K562 (cell line): ENCODE data around the gene NRSN2. TPM values are rescaled to one million over a fixed set of nuclear protein-coding genes. Genes with fewer than 3 reads are reported as not detected.

Experiments used
- ARNT ChIP-seq, 2 experiments: fragments of 450-650 bp; IDR thresholded peaks; 2 replicates each; pipeline ENCODE4 v1.6.1; 2016; ENCODE audit warnings: mild to moderate bottlenecking in 1 of 2
- L3MBTL2 ChIP-seq: fragments of 450-650 bp; IDR thresholded peaks from 2 replicates; pipeline ENCODE4 v1.6.1; 2016; ENCODE audit warnings: mild to moderate bottlenecking, moderate library complexity
- NFIC ChIP-seq: fragments of 450-650 bp; IDR thresholded peaks from 2 replicates; pipeline ENCODE4 v1.6.1; 2017; ENCODE audit warnings: mild to moderate bottlenecking, inconsistent platforms
- NR2C2 ChIP-seq, 2 experiments: fragments of 200-800 bp in 1 of 2; sonication (Bioruptor generic) in 1 of 2; sonication (generic) in 1 of 2; formaldehyde crosslinking in 1 of 2; IDR thresholded peaks; 2 replicates each; pipeline versions ENCODE4 v1.6.1 to v1.8.0; 2016 to 2022; ENCODE audit warnings: mild to moderate bottlenecking in 1 of 2, missing compliant biosample characterization in 1 of 2, missing genetic modification characterization in 1 of 2, missing genetic modification reagents in 1 of 2
- RFX5 ChIP-seq: IDR thresholded peaks from 2 replicates; pipeline ENCODE4 v1.6.1; 2011; ENCODE audit warnings: low read depth, mild to moderate bottlenecking, improper control_type of control experiment, low read length
- RHOXF2B ChIP-seq: fragments of 250-450 bp; sonication (Bioruptor Pico); conservative IDR thresholded peaks from 2 replicates; pipeline ENCODE4 v1.5.1; 2021
- RNF2 ChIP-seq: sonication (generic); IDR thresholded peaks from 2 replicates; pipeline ENCODE4 v1.6.1; 2016
- TRIM24 ChIP-seq, 2 experiments: fragments of 450-650 bp; IDR thresholded peaks; 2 replicates each; pipeline ENCODE4 v1.6.1; 2016
- ZFX ChIP-seq: sonication (generic); formaldehyde crosslinking; IDR thresholded peaks from 2 replicates; pipeline ENCODE4 v1.8.0; 2022; ENCODE audit warnings: mild to moderate bottlenecking, missing genetic modification reagents, moderate library complexity
- ZNF124 ChIP-seq: sonication (generic); formaldehyde crosslinking; IDR thresholded peaks from 2 replicates; pipeline ENCODE4 v1.8.1; 2022; ENCODE audit warnings: missing genetic modification reagents
- ZNF431 ChIP-seq: sonication (generic); formaldehyde crosslinking; IDR thresholded peaks from 2 replicates; pipeline ENCODE4 v1.8.0; 2022; ENCODE audit warnings: mild to moderate bottlenecking, missing genetic modification reagents
- ZNF76 ChIP-seq: fragments of 250-450 bp; sonication (Bioruptor Pico); IDR thresholded peaks from 2 replicates; pipeline ENCODE4 v1.4.0; 2020; ENCODE audit warnings: mild to moderate bottlenecking, moderate library complexity, borderline replicate concordance
- polyA plus RNA-seq, 8 experiments: library from polyadenylated mRNA; depleted of rRNA in 4 of 8; stranded (reverse) in 5 of 8; unstranded in 3 of 8; fragments of >200 nt; fragmentation: Nextera tagmentation in 2 of 8; fragmentation: Illumina TruSeq in 1 of 8; extraction: Ambion mirVana in 2 of 8; extraction: Trizol in 1 of 8; gene quantifications; 2 replicates each; pipeline versions ENCODE4 v1.2.1 to v1.2.3, GENCODE V29; 2011 to 2014; ENCODE audit warnings: inconsistent platforms in 1 of 8, missing spikeins in 1 of 8
- total RNA-seq, 7 experiments: library from RNA; depleted of rRNA in 6 of 7; stranded (reverse); fragments of >200 nt in 6 of 7; fragmentation: Illumina TruSeq in 2 of 7; extraction: Trizol in 2 of 7; gene quantifications; 2 replicates each; pipeline versions ENCODE4 v1.2.1 to v1.2.3, GENCODE V29; 2011 to 2021; ENCODE audit warnings: low replicate concordance in 1 of 7
- TF ChIP-seq, protein P1 (sequence below): fragments of 250-450 bp; sonication (Bioruptor Pico); IDR thresholded peaks from 2 replicates; pipeline ENCODE4 v1.5.0; 2021
- TF ChIP-seq, protein P2 (sequence below): sonication (generic); formaldehyde crosslinking; IDR thresholded peaks from 2 replicates; pipeline ENCODE4 v1.8.0; 2022; ENCODE audit warnings: mild to moderate bottlenecking, missing genetic modification reagents
- TF ChIP-seq, protein P3 (sequence below), 2 experiments: IDR thresholded peaks; 2 replicates each; pipeline ENCODE4 v1.6.1; 2011; ENCODE audit warnings: borderline replicate concordance in 1 of 2, control low read depth in 1 of 2, low read depth in 1 of 2, low read length in 1 of 2, mild to moderate bottlenecking in 1 of 2, mixed read lengths in 1 of 2, moderate library complexity in 1 of 2; ENCODE audit not compliant: insufficient read depth in 1 of 2, insufficient read length in 1 of 2, poor library complexity in 1 of 2, severe bottlenecking in 1 of 2; ENCODE audit errors: extremely low read depth in 1 of 2
- TF ChIP-seq, protein P4 (sequence below): fragments of 450-650 bp; IDR thresholded peaks from 2 replicates; pipeline ENCODE4 v1.6.1; 2017; ENCODE audit warnings: mild to moderate bottlenecking, moderate library complexity
- TF ChIP-seq, protein P5 (sequence below): fragments of 450-650 bp; IDR thresholded peaks from 2 replicates; pipeline ENCODE4 v1.6.1; 2017; ENCODE audit warnings: antibody characterized with exemption
- TF ChIP-seq, protein P6 (sequence below): fragments of 450-650 bp; IDR thresholded peaks from 2 replicates; pipeline ENCODE4 v1.6.1; 2016; ENCODE audit warnings: borderline replicate concordance

Gene NRSN2
- total and polyA plus RNA-seq, 9 of the 15 experiments (the other 6 are each of a cell fraction or from before 2014, with no cell fraction given), result 7.5 to 29.7 (median 11.1) TPM

DNA sequence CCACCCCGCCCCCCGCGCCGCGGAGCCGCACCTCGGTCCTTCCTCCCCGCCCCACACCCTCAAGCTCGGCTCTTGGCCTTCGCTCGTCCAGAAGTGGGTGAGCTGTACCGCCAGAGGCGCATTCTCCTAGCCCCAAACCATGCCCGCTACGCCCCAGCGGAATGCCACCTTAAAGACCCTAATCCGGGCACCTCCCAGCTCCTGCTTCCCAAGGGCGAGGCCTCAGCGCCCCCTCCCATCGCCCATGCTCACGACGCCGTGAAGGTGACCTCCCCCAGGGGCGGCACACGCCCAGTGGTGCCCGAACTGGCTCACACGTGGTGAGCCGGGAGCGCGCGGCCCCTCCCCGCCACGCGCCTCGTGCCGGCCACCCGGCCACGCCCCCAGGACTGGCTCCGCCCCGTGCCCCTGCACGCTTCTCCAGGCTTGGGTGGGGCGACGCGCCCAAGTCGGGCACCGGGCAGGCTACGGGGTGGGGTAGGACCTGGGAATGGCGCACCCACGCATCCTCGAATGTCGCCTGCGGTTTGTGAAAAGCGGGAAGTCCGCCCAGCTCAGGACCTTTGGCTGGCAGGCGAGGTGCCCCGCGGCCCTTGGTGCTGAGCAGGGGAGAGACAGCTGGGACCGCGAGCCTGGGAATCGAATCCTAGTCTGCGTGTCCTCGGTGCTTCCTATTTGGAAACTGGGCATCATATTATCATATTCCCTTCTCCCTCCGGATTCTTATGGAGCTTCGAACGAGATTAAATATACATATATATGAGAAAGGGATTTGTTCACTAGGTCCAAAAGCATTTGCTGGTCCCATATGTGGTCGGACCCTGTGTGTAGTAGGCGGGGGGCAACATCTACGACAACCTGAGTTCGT is 22.5 kb upstream of the NRSN2 start (continued):
- TF ChIP-seq, protein P1, sequence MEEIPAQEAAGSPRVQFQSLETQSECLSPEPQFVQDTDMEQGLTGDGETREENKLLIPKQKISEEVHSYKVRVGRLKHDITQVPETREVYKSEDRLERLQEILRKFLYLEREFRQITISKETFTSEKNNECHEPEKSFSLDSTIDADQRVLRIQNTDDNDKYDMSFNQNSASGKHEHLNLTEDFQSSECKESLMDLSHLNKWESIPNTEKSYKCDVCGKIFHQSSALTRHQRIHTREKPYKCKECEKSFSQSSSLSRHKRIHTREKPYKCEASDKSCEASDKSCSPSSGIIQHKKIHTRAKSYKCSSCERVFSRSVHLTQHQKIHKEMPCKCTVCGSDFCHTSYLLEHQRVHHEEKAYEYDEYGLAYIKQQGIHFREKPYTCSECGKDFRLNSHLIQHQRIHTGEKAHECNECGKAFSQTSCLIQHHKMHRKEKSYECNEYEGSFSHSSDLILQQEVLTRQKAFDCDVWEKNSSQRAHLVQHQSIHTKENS (CRISPR knock-in tag), result no peak
- TF ChIP-seq RHOXF2B (CRISPR knock-in tag) (no peak), NR2C2 (CRISPR knock-in tag; IDR thresholded peaks at IDR 0.05) (peak; percentile 67; the same call in 1 of the 2 replicates), NR2C2 (tag; IDR thresholded peaks at IDR 0.05) (no peak), NFIC (peak; percentile 48; the same call in 1 of the 2 replicates), ZNF76 (CRISPR knock-in tag) (no peak), RNF2 (peak; percentile 60; the same call in 1 of the 2 replicates), TRIM24 (IDR thresholded peaks at IDR 0.05) (peak in 1 of 2 experiments; percentile 29; a peak in 1 of 4 replicates), ARNT (IDR thresholded peaks at IDR 0.05) (no peak), ZNF431 (CRISPR knock-in tag) (peak; percentile 91), L3MBTL2 (peak; percentile 93), ZFX (CRISPR knock-in tag) (peak; percentile 69), RFX5 (peak; percentile 68; the same call in 1 of the 2 replicates), ZNF124 (peak; percentile 93)
- TF ChIP-seq, protein P2, sequence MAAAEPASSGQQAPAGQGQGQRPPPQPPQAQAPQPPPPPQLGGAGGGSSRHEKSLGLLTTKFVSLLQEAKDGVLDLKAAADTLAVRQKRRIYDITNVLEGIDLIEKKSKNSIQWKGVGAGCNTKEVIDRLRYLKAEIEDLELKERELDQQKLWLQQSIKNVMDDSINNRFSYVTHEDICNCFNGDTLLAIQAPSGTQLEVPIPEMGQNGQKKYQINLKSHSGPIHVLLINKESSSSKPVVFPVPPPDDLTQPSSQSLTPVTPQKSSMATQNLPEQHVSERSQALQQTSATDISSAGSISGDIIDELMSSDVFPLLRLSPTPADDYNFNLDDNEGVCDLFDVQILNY, result 0 out of 2 replicates have a peak, but pooled peaks have one; percentile 83
- TF ChIP-seq, protein P3, sequence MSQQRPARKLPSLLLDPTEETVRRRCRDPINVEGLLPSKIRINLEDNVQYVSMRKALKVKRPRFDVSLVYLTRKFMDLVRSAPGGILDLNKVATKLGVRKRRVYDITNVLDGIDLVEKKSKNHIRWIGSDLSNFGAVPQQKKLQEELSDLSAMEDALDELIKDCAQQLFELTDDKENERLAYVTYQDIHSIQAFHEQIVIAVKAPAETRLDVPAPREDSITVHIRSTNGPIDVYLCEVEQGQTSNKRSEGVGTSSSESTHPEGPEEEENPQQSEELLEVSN (IDR thresholded peaks at IDR 0.05; ENCODE audit: borderline replicate concordance in 1 of 2, extremely low read depth in 1 of 2, insufficient read depth in 1 of 2, insufficient read length in 1 of 2, low read depth in 1 of 2, low read length in 1 of 2, poor library complexity in 1 of 2, severe bottlenecking in 1 of 2), result peak; percentile 87 to 94
- TF ChIP-seq, protein P4, sequence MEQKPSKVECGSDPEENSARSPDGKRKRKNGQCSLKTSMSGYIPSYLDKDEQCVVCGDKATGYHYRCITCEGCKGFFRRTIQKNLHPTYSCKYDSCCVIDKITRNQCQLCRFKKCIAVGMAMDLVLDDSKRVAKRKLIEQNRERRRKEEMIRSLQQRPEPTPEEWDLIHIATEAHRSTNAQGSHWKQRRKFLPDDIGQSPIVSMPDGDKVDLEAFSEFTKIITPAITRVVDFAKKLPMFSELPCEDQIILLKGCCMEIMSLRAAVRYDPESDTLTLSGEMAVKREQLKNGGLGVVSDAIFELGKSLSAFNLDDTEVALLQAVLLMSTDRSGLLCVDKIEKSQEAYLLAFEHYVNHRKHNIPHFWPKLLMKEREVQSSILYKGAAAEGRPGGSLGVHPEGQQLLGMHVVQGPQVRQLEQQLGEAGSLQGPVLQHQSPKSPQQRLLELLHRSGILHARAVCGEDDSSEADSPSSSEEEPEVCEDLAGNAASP, result no peak
- TF ChIP-seq, protein P5, sequence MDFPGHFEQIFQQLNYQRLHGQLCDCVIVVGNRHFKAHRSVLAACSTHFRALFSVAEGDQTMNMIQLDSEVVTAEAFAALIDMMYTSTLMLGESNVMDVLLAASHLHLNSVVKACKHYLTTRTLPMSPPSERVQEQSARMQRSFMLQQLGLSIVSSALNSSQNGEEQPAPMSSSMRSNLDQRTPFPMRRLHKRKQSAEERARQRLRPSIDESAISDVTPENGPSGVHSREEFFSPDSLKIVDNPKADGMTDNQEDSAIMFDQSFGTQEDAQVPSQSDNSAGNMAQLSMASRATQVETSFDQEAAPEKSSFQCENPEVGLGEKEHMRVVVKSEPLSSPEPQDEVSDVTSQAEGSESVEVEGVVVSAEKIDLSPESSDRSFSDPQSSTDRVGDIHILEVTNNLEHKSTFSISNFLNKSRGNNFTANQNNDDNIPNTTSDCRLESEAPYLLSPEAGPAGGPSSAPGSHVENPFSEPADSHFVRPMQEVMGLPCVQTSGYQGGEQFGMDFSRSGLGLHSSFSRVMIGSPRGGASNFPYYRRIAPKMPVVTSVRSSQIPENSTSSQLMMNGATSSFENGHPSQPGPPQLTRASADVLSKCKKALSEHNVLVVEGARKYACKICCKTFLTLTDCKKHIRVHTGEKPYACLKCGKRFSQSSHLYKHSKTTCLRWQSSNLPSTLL, result no peak
- TF ChIP-seq, protein P6, sequence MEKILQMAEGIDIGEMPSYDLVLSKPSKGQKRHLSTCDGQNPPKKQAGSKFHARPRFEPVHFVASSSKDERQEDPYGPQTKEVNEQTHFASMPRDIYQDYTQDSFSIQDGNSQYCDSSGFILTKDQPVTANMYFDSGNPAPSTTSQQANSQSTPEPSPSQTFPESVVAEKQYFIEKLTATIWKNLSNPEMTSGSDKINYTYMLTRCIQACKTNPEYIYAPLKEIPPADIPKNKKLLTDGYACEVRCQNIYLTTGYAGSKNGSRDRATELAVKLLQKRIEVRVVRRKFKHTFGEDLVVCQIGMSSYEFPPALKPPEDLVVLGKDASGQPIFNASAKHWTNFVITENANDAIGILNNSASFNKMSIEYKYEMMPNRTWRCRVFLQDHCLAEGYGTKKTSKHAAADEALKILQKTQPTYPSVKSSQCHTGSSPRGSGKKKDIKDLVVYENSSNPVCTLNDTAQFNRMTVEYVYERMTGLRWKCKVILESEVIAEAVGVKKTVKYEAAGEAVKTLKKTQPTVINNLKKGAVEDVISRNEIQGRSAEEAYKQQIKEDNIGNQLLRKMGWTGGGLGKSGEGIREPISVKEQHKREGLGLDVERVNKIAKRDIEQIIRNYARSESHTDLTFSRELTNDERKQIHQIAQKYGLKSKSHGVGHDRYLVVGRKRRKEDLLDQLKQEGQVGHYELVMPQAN, result peak; percentile 96
